Neuron (in vitro differentiated cells): ENCODE results near the gene SLC16A10.

Experiments used
- H2AFZ ChIP-seq: one replicate; pipeline ENCODE4 v1.6.1; 2013; ENCODE audit warnings: low read depth, mild to moderate bottlenecking, inconsistent platforms, low read length, moderate library complexity
- H3K27me3 ChIP-seq: one replicate; pipeline ENCODE4 v1.6.1; 2013; ENCODE audit warnings: low read length; ENCODE audit not compliant: insufficient read depth
- H3K36me3 ChIP-seq: one replicate; pipeline ENCODE4 v1.6.1; 2013; ENCODE audit warnings: low read length; ENCODE audit not compliant: insufficient read depth
- H3K4me1 ChIP-seq: one replicate; pipeline ENCODE4 v1.6.1; 2013; ENCODE audit warnings: low read length; ENCODE audit not compliant: insufficient read depth
- H3K4me3 ChIP-seq: 2 replicates; pipeline ENCODE4 v1.5.1; 2013; ENCODE audit warnings: mild to moderate bottlenecking, low read length, moderate library complexity
- H3K9me3 ChIP-seq: one replicate; pipeline ENCODE4 v1.6.1; 2013; ENCODE audit warnings: low read length

Gene SLC16A10

GRCh38 chr6:111171577-111172400, 84.5 kb downstream of the SLC16A10 start:
- H3K9me3 ChIP-seq = no peaks in the 10 kb centered on the region
- H3K27me3 ChIP-seq = no peaks in the 10 kb centered on the region
- no peaks in the 10 kb centered on the region for H3K36me3 ChIP-seq
- no peak overlapping the region for H2AFZ ChIP-seq
- no peak overlapping the region for H3K4me3 ChIP-seq
- H3K4me1 ChIP-seq = no peaks in the 10 kb centered on the region

- H3K9me3 ChIP-seq = no peaks in the 10 kb centered on the region
- H3K4me3 ChIP-seq = no peak overlapping the region
- H3K27me3 ChIP-seq = no peaks in the 10 kb centered on the region
- H2AFZ ChIP-seq = no peak overlapping the region
- no peaks in the 10 kb centered on the region for H3K4me1 ChIP-seq
- H3K36me3 ChIP-seq = no peaks in the 10 kb centered on the region
These were observed 85.3 kb downstream of the SLC16A10 start for GRCh38 chr6:111172563-111172962.

DNA sequence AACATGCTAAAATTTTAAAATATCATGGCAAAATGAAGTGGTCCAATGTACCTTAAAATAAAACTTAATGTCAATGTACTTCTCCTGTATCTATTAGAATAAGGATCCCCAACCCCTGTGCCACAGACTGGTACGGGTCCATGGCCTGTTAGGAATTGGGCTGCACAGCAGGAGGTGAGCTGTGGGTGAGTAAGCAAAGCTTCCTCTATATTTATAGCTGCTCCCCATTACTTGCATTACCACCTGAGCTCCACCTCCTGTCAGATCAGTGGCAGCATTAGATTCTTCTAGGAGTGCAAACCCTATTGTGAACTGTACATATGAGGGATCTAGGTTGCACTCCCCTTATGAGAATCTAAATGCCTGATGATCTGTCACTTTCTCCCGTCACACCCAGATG, 86.0 kb downstream of the SLC16A10 start:
- no peaks in the 10 kb centered on the region for H3K4me1 ChIP-seq
- no peaks in the 10 kb centered on the region for H3K36me3 ChIP-seq
- no peaks in the 10 kb centered on the region for H3K27me3 ChIP-seq

GRCh38 chr6:111173946-111174345, 86.6 kb downstream of the SLC16A10 start:
- H3K36me3 ChIP-seq = no peaks in the 10 kb centered on the region
- no peaks in the 10 kb centered on the region for H3K4me1 ChIP-seq
- H3K9me3 ChIP-seq = no peaks in the 10 kb centered on the region
- no peak overlapping the region for H3K4me3 ChIP-seq
- H3K27me3 ChIP-seq = no peaks in the 10 kb centered on the region
- H2AFZ ChIP-seq = no peak overlapping the region

More for the DNA sequence above, 86.0 kb downstream of the SLC16A10 start:
- no peak overlapping the region for H3K4me3 ChIP-seq
- no peaks in the 10 kb centered on the region for H3K9me3 ChIP-seq
- no peak overlapping the region for H2AFZ ChIP-seq

GRCh38 chr6:111175109-111175508, 87.8 kb downstream of the SLC16A10 start:
- no peak overlapping the region for H3K4me3 ChIP-seq
- H3K36me3 ChIP-seq = no peaks in the 10 kb centered on the region
- no peaks in the 10 kb centered on the region for H3K4me1 ChIP-seq
- H3K9me3 ChIP-seq = no peaks in the 10 kb centered on the region
- no peaks in the 10 kb centered on the region for H3K27me3 ChIP-seq
- no peak overlapping the region for H2AFZ ChIP-seq

GRCh38 chr6:111176038-111176759, 88.9 kb downstream of the SLC16A10 start:
- Histone ChIP-seq H3K4me1 (no peaks in the 10 kb centered on the region), H3K36me3 (no peaks in the 10 kb centered on the region), H3K4me3 (no peak overlapping the region), H3K27me3 (no peaks in the 10 kb centered on the region), H3K9me3 (no peaks in the 10 kb centered on the region), H2AFZ (no peak overlapping the region)

- H2AFZ ChIP-seq = no peak overlapping the region
- H3K36me3 ChIP-seq = no peaks in the 10 kb centered on the region
- H3K27me3 ChIP-seq = no peaks in the 10 kb centered on the region
- no peaks in the 10 kb centered on the region for H3K4me1 ChIP-seq
- no peak overlapping the region for H3K4me3 ChIP-seq
- H3K9me3 ChIP-seq = no peaks in the 10 kb centered on the region
These were observed 89.4 kb downstream of the SLC16A10 start for GRCh38 chr6:111176760-111177099.

DNA sequence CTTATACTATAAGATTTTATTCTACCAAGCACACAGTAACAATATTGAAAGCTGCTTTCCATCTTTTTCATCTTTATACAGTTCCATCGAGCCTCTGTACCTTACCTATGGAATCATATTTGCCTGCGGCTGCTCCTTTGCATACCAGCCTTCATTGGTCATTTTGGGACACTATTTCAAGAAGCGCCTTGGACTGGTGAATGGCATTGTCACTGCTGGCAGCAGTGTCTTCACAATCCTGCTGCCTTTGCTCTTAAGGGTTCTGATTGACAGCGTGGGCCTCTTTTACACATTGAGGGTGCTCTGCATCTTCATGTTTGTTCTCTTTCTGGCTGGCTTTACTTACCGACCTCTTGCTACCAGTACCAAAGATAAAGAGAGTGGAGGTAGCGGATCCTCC, 89.8 kb downstream of the SLC16A10 start:
- no peak overlapping the region for H3K4me3 ChIP-seq
- H3K9me3 ChIP-seq = no peaks in the 10 kb centered on the region
- H3K36me3 ChIP-seq = no peaks in the 10 kb centered on the region
- no peaks in the 10 kb centered on the region for H3K4me1 ChIP-seq
- no peaks in the 10 kb centered on the region for H3K27me3 ChIP-seq
- no peak overlapping the region for H2AFZ ChIP-seq

- H3K9me3 ChIP-seq = no peaks in the 10 kb centered on the region
- no peaks in the 10 kb centered on the region for H3K36me3 ChIP-seq
- no peaks in the 10 kb centered on the region for H3K27me3 ChIP-seq
- H3K4me3 ChIP-seq = no peak overlapping the region
- no peak overlapping the region for H2AFZ ChIP-seq
- H3K4me1 ChIP-seq = no peaks in the 10 kb centered on the region
These were observed 96.6 kb downstream of the SLC16A10 start for GRCh38 chr6:111183702-111184517.

GRCh38 chr6:111184827-111185532, 97.7 kb downstream of the SLC16A10 start:
- H3K9me3 ChIP-seq = no peaks in the 10 kb centered on the region
- H3K4me3 ChIP-seq = no peak overlapping the region
- H3K4me1 ChIP-seq = no peaks in the 10 kb centered on the region
- H3K27me3 ChIP-seq = no peaks in the 10 kb centered on the region
- H2AFZ ChIP-seq = no peak overlapping the region
- no peaks in the 10 kb centered on the region for H3K36me3 ChIP-seq

DNA sequence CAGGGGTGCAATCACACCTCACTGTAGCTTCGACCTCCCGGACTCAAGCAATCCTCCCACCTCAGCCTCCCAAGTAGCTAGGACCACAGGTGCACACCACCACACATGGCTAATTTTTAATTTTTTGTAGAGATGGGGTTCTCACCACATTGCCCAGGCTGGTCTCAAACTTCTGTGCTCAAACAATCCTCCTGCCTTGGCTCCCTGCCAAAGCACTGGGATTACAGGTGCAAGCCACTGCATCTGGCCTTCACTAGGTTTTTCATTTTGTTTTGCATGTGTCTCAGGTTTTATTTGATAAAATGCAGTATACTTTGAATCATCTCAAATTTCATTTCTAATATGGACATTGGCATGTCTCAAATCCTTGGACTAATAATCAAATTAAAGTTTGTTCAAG, 98.7 kb downstream of the SLC16A10 start:
- Histone ChIP-seq H3K4me1 (no peaks in the 10 kb centered on the region), H2AFZ (no peak overlapping the region), H3K27me3 (no peaks in the 10 kb centered on the region), H3K36me3 (no peaks in the 10 kb centered on the region), H3K9me3 (peaks cover 4% of the 10 kb centered on the region), H3K4me3 (no peak overlapping the region)

GRCh38 chr6:111187874-111188273, 100.6 kb downstream of the SLC16A10 start:
- H2AFZ ChIP-seq = no peak overlapping the region
- H3K9me3 ChIP-seq = peaks cover 4% of the 10 kb centered on the region
- H3K27me3 ChIP-seq = no peaks in the 10 kb centered on the region
- H3K4me1 ChIP-seq = no peaks in the 10 kb centered on the region
- H3K36me3 ChIP-seq = no peaks in the 10 kb centered on the region
- H3K4me3 ChIP-seq = no peak overlapping the region
